Mesothelial cell of epicardium (in vitro differentiated cells): ENCODE data around the gene QKI. TPM values are rescaled to one million over a fixed set of nuclear protein-coding genes. Genes with fewer than 3 reads are reported as not detected.

ENCODE experiments used
- DNase-seq, 2 experiments: peaks; one replicate each; pipeline ENCODE4 v3.0.0; 2021; ENCODE audit warnings: low spot score in 2 of 2; ENCODE audit not compliant: unreplicated experiment in 2 of 2
- H3K27ac Mint-ChIP-seq: 2 replicates; pipeline ENCODE4 v1.8.0; 2021; ENCODE audit warnings: mixed read lengths
- H3K27me3 Mint-ChIP-seq: 2 replicates; pipeline ENCODE4 v1.8.0; 2021; ENCODE audit warnings: low read depth, mixed read lengths
- H3K36me3 Mint-ChIP-seq: 2 replicates; pipeline ENCODE4 v1.8.0; 2021; ENCODE audit warnings: mixed read lengths
- H3K4me1 Mint-ChIP-seq: 2 replicates; pipeline ENCODE4 v1.8.0; 2021; ENCODE audit warnings: mixed read lengths
- H3K4me3 Mint-ChIP-seq: 2 replicates; pipeline ENCODE4 v1.8.0; 2021; ENCODE audit warnings: mild to moderate bottlenecking, moderate library complexity, mixed read lengths
- H3K9me3 Mint-ChIP-seq: 2 replicates; pipeline ENCODE4 v1.8.0; 2021; ENCODE audit warnings: mixed read lengths
- CTCF ChIP-seq: fragments of 200-600 bp; sonication (generic); IDR thresholded peaks from one replicate; pipeline ENCODE4 v1.5.0; 2021; ENCODE audit warnings: antibody characterized with exemption; ENCODE audit not compliant: unreplicated experiment
- total RNA-seq: library from RNA; stranded (reverse); gene quantifications from 3 replicates; pipeline ENCODE4 v1.2.1, GENCODE V29; 2021

The QKI gene
- total RNA-seq, 1 donor from 2014 or later = 133 TPM

GRCh38 chr6:163520956-163521355 lies 106.4 kb downstream of the QKI start:
- H3K4me1 Mint-ChIP-seq = peaks cover 10% of the 10 kb centered on the region
- no peak overlapping the region for H3K4me3 Mint-ChIP-seq
- H3K9me3 Mint-ChIP-seq = no peaks in the 10 kb centered on the region
- no peak for TF ChIP-seq CTCF
- H3K27ac Mint-ChIP-seq = no peak overlapping the region
- DNase-seq = no peak
- peaks cover 6% of the 10 kb centered on the region for H3K36me3 Mint-ChIP-seq
- no peaks in the 10 kb centered on the region for H3K27me3 Mint-ChIP-seq

- Mint-ChIP-seq H3K36me3 (peaks cover 5% of the 10 kb centered on the region), H3K4me3 (no peak overlapping the region), H3K27ac (no peak overlapping the region), H3K9me3 (no peaks in the 10 kb centered on the region), H3K27me3 (no peaks in the 10 kb centered on the region), H3K4me1 (peaks cover 12% of the 10 kb centered on the region)
- no peak for TF ChIP-seq CTCF
- DNase-seq = no peak
These were observed 107.5 kb downstream of the QKI start for GRCh38 chr6:163522033-163522432.

- no peak for DNase-seq
- H3K4me3 Mint-ChIP-seq = no peak overlapping the region
- H3K27me3 Mint-ChIP-seq = no peaks in the 10 kb centered on the region
- H3K27ac Mint-ChIP-seq = no peak overlapping the region
- peaks cover 25% of the 10 kb centered on the region for H3K4me1 Mint-ChIP-seq
- no peak for TF ChIP-seq CTCF
- peaks cover 4% of the 10 kb centered on the region for H3K36me3 Mint-ChIP-seq
- no peaks in the 10 kb centered on the region for H3K9me3 Mint-ChIP-seq
These were observed 111.4 kb downstream of the QKI start for GRCh38 chr6:163525926-163526325.

GRCh38 chr6:163526346-163526745 lies 111.8 kb downstream of the QKI start:
- DNase-seq = no peak
- peaks cover 27% of the 10 kb centered on the region for H3K4me1 Mint-ChIP-seq
- no peaks in the 10 kb centered on the region for H3K9me3 Mint-ChIP-seq
- H3K36me3 Mint-ChIP-seq = peaks cover 4% of the 10 kb centered on the region
- no peak overlapping the region for H3K27ac Mint-ChIP-seq
- H3K4me3 Mint-ChIP-seq = no peak overlapping the region
- no peaks in the 10 kb centered on the region for H3K27me3 Mint-ChIP-seq
- no peak for TF ChIP-seq CTCF

GRCh38 chr6:163527291-163527690 lies 112.8 kb downstream of the QKI start:
- H3K27ac Mint-ChIP-seq = no peak overlapping the region
- no peaks in the 10 kb centered on the region for H3K27me3 Mint-ChIP-seq
- peaks cover 4% of the 10 kb centered on the region for H3K36me3 Mint-ChIP-seq
- H3K4me3 Mint-ChIP-seq = no peak overlapping the region
- TF ChIP-seq CTCF = no peak
- H3K9me3 Mint-ChIP-seq = no peaks in the 10 kb centered on the region
- no peak for DNase-seq
- peaks cover 30% of the 10 kb centered on the region for H3K4me1 Mint-ChIP-seq

GRCh38 chr6:163529605-163530004 lies 115.1 kb downstream of the QKI start:
- no peaks in the 10 kb centered on the region for H3K9me3 Mint-ChIP-seq
- H3K27ac Mint-ChIP-seq = no peak overlapping the region
- H3K4me3 Mint-ChIP-seq = no peak overlapping the region
- no peak for TF ChIP-seq CTCF
- peaks cover 35% of the 10 kb centered on the region for H3K4me1 Mint-ChIP-seq
- H3K27me3 Mint-ChIP-seq = no peaks in the 10 kb centered on the region
- H3K36me3 Mint-ChIP-seq = peaks cover 4% of the 10 kb centered on the region
- DNase-seq = no peak
